A549 (cell line): ENCODE measurements around the gene RPS2. TPM values are rescaled to one million over a fixed set of nuclear protein-coding genes. Genes with fewer than 3 reads are reported as not detected.
A peak's percentile ranks its signal among the peaks of the same experiment; 100 is the strongest.

Experiments used
- ATAC-seq, 2 experiments: fragments of 200-7000 bp in 1 of 2; fragments of >200 bp in 1 of 2; cut with Nextera tagmentation in 1 of 2; cut with Tn5 transposase in 1 of 2; 3 replicates each; pipeline versions ENCODE4 v1.8.0 to v1.9.1; 2018 to 2020; ENCODE audit warnings: mild to moderate bottlenecking in 1 of 2, moderate library complexity in 1 of 2
- CTCF ChIA-PET: fragments of 300-600 bp; sonication (Branson Sonifier 250); formaldehyde crosslinking; extraction: SDS; loops from one replicate; lab custom pipeline; 2021; ENCODE audit warnings: antibody characterized with exemption, inconsistent platforms; lab: Yijun Ruan, JAX
- POLR2A ChIA-PET: fragments of 350-600 bp; formaldehyde crosslinking; extraction: SDS; loops from one replicate; lab custom pipeline; 2021; ENCODE audit warnings: antibody characterized with exemption, inconsistent platforms; lab: Yijun Ruan, JAX
- DNase-seq, 2 experiments: peaks; one replicate each; pipeline versions ENCODE4 v3.0.0 to v3.0.0-alpha.2; 2011 to 2016; ENCODE audit warnings: low read depth in 1 of 2, low spot score in 1 of 2
- FAIRE-seq: peaks from 2 replicates; lab custom pipeline; 2011; peaks lifted over from hg19 to GRCh38; lab: Jason Lieb, UNC
- H3K27ac ChIP-seq, 2 experiments: fragments of >200 bp; sonication (Bioruptor Twin); formaldehyde crosslinking; 3 replicates each; pipeline ENCODE4 v1.5.1; 2016 to 2017
- H3K4me1 ChIP-seq: fragments of >200 bp; sonication (Bioruptor Twin); formaldehyde crosslinking; 3 replicates; pipeline ENCODE4 v1.6.1; 2016
- H3K4me2 ChIP-seq: fragments of >200 bp; sonication (Bioruptor Twin); formaldehyde crosslinking; 3 replicates; pipeline ENCODE4 v1.6.1; 2016
- H3K4me3 ChIP-seq: fragments of >200 bp; sonication (Bioruptor Twin); formaldehyde crosslinking; 3 replicates; pipeline ENCODE4 v1.5.1; 2016
- H3K9me3 ChIP-seq: fragments of >200 bp; sonication (Bioruptor Twin); formaldehyde crosslinking; 3 replicates; pipeline ENCODE4 v1.6.1; 2016
- CBX2 ChIP-seq: fragments of 200-600 bp; sonication (generic); IDR thresholded peaks from 2 replicates; pipeline ENCODE4 v1.6.1; 2016; ENCODE audit warnings: low read depth, mild to moderate bottlenecking, borderline replicate concordance
- CBX8 ChIP-seq: fragments of 200-600 bp; sonication (generic); IDR thresholded peaks from 2 replicates; pipeline ENCODE4 v1.6.1; 2016
- CHD2 ChIP-seq: fragments of 150-350 bp; IDR thresholded peaks from 2 replicates; pipeline ENCODE4 v1.6.1; 2014; ENCODE audit warnings: low read length; ENCODE audit not compliant: partially characterized antibody
- EP300 ChIP-seq, 2 experiments: fragments of >200 bp; sonication (Bioruptor Twin); formaldehyde crosslinking; IDR thresholded peaks; 2 replicates in 1 of 2; 3 replicates in 1 of 2; pipeline ENCODE4 v1.6.1; 2016 to 2017
- FOSB ChIP-seq: fragments of 250-450 bp; sonication (Bioruptor Pico); IDR thresholded peaks from 2 replicates; pipeline ENCODE4 v1.5.0; 2020; ENCODE audit warnings: mild to moderate bottlenecking, moderate library complexity
- GATA3 ChIP-seq: IDR thresholded peaks from 2 replicates; pipeline ENCODE4 v1.6.1; 2012; ENCODE audit warnings: borderline replicate concordance
- HEYL ChIP-seq: fragments of 250-450 bp; sonication (Bioruptor Pico); IDR thresholded peaks from 2 replicates; pipeline ENCODE4 v1.8.0; 2021; ENCODE audit warnings: mild to moderate bottlenecking, moderate library complexity
- HOXA7 ChIP-seq: fragments of 250-450 bp; sonication (Bioruptor Pico); IDR thresholded peaks from 2 replicates; pipeline ENCODE4 v1.5.0; 2020; ENCODE audit warnings: mild to moderate bottlenecking, moderate library complexity
- HOXB5 ChIP-seq: fragments of 250-450 bp; sonication (Bioruptor Pico); IDR thresholded peaks from 2 replicates; pipeline ENCODE4 v1.5.0; 2020; ENCODE audit warnings: mild to moderate bottlenecking, moderate library complexity
- JUN ChIP-seq, 2 experiments: fragments of >200 bp; sonication (Bioruptor Twin); formaldehyde crosslinking; IDR thresholded peaks; 2 replicates in 1 of 2; 3 replicates in 1 of 2; pipeline ENCODE4 v1.6.1; 2016 to 2017
- KDM1A ChIP-seq: fragments of 200-600 bp; sonication (generic); IDR thresholded peaks from 2 replicates; pipeline ENCODE4 v1.6.1; 2016; ENCODE audit warnings: low read depth, mild to moderate bottlenecking
- MAFK ChIP-seq: fragments of 450-650 bp; IDR thresholded peaks from 2 replicates; pipeline ENCODE4 v1.6.1; 2014; ENCODE audit not compliant: partially characterized antibody
- MYC ChIP-seq: IDR thresholded peaks from 2 replicates; pipeline ENCODE4 v1.6.1; 2012; ENCODE audit warnings: mild to moderate bottlenecking, inconsistent platforms, low read length, improper control_type of control experiment, borderline replicate concordance
- PHF8 ChIP-seq: fragments of 200-600 bp; sonication (generic); IDR thresholded peaks from 2 replicates; pipeline ENCODE4 v1.6.1; 2016; ENCODE audit warnings: low read depth, mild to moderate bottlenecking, antibody characterized with exemption, moderate library complexity, borderline replicate concordance
- POLR2A ChIP-seq: IDR thresholded peaks from 2 replicates; pipeline ENCODE4 v1.6.1; 2012; ENCODE audit warnings: mild to moderate bottlenecking, low read length
- POLR2AphosphoS2 ChIP-seq: conservative IDR thresholded peaks from 2 replicates; pipeline ENCODE4 v1.6.1; 2012; ENCODE audit warnings: low read length, improper control_type of control experiment, inconsistent platforms
- RCOR1 ChIP-seq: fragments of 150-350 bp; IDR thresholded peaks from 2 replicates; pipeline ENCODE4 v1.6.1; 2014; ENCODE audit warnings: antibody characterized with exemption, low read length, low read depth
- TFCP2L1 ChIP-seq: fragments of 250-450 bp; sonication (Bioruptor Pico); IDR thresholded peaks from 2 replicates; pipeline ENCODE4 v1.5.0; 2021; ENCODE audit warnings: mild to moderate bottlenecking
- ZC3H11A ChIP-seq: fragments of 450-650 bp; IDR thresholded peaks from 2 replicates; pipeline ENCODE4 v1.6.1; 2014; ENCODE audit warnings: antibody characterized with exemption, mild to moderate bottlenecking
- WGBS: methylation state at CpG from one replicate; pipeline ENCODE4 v1.1.6; 2017; ENCODE audit errors: missing lambda C conversion rate; 5-methylcytosine and 5-hydroxymethylcytosine counted together
- polyA plus RNA-seq, 4 experiments: library from polyadenylated mRNA; depleted of rRNA in 3 of 4; stranded (reverse); fragments of >200 nt; fragmentation: RNase III in 1 of 4; extraction: RNeasy Plus Mini Kit Qiagen cat#74134 plus additional on column Dnase treatment in 1 of 4; gene quantifications; 2 replicates in 3 of 4; 3 replicates in 1 of 4; pipeline ENCODE4 v1.2.3, GENCODE V29; 2011 to 2017
- TF ChIP-seq, protein P1 (sequence below): fragments of >200 bp; sonication (Bioruptor Twin); formaldehyde crosslinking; IDR thresholded peaks from 2 replicates; pipeline ENCODE4 v1.6.1; 2016
- TF ChIP-seq, protein P2 (sequence below): fragments of 150-350 bp; IDR thresholded peaks from 2 replicates; pipeline ENCODE4 v1.6.1; 2014; ENCODE audit warnings: low read depth, mild to moderate bottlenecking, low read length
- TF ChIP-seq, protein P3 (sequence below): IDR thresholded peaks from 2 replicates; pipeline ENCODE4 v1.6.1; 2012
- TF ChIP-seq, protein P4 (sequence below): IDR thresholded peaks from 2 replicates; pipeline ENCODE4 v1.6.1; 2012; ENCODE audit warnings: low read depth, borderline replicate concordance

The RPS2 gene
- polyA plus RNA-seq, 2 of the 4 experiments (the other 2 are of a cell fraction): 2,621 to 3,626 TPM

DNA sequence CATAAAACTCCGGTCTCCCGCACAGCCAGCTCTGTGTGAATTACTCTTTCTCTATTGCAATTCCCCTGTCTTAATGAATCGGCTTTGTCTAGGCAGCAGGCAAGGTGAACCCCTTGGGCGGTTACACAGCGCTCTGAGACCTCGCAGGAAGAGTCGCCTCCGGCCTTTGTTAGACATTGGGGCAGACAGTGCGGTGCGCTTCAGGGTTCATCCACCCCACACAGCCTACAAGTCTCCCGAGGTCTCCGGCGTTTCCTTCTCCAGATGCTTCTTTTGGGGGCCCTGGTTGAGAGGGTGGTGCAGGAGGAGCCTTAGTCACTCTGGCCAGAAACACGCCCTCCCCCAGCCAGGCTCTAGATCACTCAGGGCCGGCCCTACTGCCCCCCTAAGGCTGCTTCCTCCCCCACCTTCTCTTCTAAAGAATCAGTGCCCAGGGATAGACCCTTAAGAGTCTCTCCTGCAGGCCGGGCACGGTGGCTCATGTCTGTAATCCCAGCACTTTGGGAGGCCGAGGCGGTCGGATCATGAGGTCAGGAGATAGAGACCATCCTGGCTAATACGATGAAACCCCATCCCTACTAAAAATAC, 19.9 kb downstream of the RPS2 start:
- H3K4me2 ChIP-seq: no peak overlapping the region
- CTCF ChIA-PET: interaction anchor here (1.7 to 2.3 kb wide), 4 partner anchors 9 to 76 kb away, joined by 3 to 8 read pairs (median 6); partner anchors contain the start of gene RPL3L
- 94% methylated on average over 16 of the region's 21 CpGs for WGBS
- no peak overlapping the region for H3K4me3 ChIP-seq
- FAIRE-seq (no peak), DNase-seq (no peak), ATAC-seq (no peak)
- no peaks in the 10 kb centered on the region for H3K9me3 ChIP-seq
- H3K4me1 ChIP-seq: peaks cover 19% of the 10 kb centered on the region
- no peak overlapping the region for H3K27ac ChIP-seq
- TF ChIP-seq CBX8: no peak
- TF ChIP-seq POLR2A: no peak
- TF ChIP-seq, protein P1, sequence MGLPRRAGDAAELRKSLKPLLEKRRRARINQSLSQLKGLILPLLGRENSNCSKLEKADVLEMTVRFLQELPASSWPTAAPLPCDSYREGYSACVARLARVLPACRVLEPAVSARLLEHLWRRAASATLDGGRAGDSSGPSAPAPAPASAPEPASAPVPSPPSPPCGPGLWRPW: no peak
- TF ChIP-seq MYC: no peak
- no peak for TF ChIP-seq JUN (IDR thresholded peaks at IDR 0.05)
- no peak for TF ChIP-seq HOXB5
- no peak for TF ChIP-seq MAFK
- TF ChIP-seq HOXA7 (CRISPR knock-in tag): no peak
- TF ChIP-seq, protein P2, sequence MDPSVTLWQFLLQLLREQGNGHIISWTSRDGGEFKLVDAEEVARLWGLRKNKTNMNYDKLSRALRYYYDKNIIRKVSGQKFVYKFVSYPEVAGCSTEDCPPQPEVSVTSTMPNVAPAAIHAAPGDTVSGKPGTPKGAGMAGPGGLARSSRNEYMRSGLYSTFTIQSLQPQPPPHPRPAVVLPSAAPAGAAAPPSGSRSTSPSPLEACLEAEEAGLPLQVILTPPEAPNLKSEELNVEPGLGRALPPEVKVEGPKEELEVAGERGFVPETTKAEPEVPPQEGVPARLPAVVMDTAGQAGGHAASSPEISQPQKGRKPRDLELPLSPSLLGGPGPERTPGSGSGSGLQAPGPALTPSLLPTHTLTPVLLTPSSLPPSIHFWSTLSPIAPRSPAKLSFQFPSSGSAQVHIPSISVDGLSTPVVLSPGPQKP: no peak
- TF ChIP-seq CHD2: no peak
- TF ChIP-seq RCOR1: no peak
- no peak for TF ChIP-seq FOSB (CRISPR knock-in tag)
- POLR2A ChIA-PET: interaction anchor here (0.6 to 1.9 kb wide), 2 partner anchors 16 to 211 kb away, joined by 4 to 9 read pairs; partner anchors contain the start of gene TRAF7

DNA sequence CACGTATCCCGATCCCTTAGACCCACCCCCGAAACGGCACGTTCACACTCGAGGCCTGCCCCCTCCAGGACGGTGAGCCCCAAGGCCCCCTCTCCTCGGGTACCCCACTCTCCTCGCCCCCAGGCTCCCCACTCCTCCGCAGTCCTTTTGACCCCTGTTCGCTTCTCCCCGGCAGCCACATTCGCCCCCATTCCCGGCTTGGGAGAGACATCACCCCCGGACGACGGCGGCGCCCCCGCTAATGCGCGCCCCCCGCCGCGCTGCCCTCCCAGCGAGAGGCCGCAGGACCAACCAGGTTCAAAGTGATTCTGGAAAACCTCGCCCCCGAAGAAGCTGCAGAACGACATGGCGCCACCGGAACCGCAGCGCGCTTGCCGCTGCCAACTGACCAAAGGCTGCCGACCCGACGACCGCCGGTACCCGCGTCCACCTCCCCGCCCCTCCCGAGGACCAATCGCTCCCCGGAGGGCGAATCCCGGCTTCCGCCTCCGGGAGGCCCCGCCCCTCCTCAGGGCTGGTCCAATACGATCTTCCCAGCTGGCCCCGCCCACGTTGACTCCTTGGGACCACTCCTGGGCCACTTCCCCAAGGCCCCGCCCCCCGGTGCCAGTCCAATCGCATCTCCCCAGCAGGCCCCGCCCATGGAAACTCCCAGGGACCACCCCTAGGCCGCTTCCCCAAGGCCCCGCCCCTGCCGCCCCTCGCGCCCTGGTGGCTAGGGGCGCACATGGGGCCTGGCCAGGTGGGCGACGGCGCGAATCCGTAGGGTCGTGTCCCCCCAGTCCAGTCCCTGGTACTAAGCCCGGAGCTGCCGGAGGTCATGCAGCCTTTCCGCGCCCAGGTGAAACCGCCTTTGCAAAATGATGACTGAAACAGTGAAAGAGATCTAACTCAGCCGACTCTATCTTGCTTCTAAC, 21.6 kb downstream of the RPS2 start, which contains the start of gene MSRB1:
Gene MSRB1 (minus strand): TSS at position 390 of the 917 bp plus-strand sequence. CDS start 43 bp downstream, at position 347.
- peak within 1 kb of the TSS; percentile 84 for H3K4me3 ChIP-seq
- peak within 1 kb of the TSS; percentile 79 to 92 for H3K27ac ChIP-seq
- TF ChIP-seq POLR2AphosphoS2 (no peak), HOXA7 (CRISPR knock-in tag) (no peak), PHF8 (peak; percentile 90), CHD2 (no peak), GATA3 (no peak), POLR2A (peak; percentile 90), KDM1A (no peak), ZC3H11A (no peak), EP300 (IDR thresholded peaks at IDR 0.05) (no peak), TFCP2L1 (CRISPR knock-in tag) (peak; percentile 62; the same call in 1 of the 2 replicates), HEYL (no peak), CBX2 (no peak), JUN (IDR thresholded peaks at IDR 0.05) (peak in 1 of 2 experiments; percentile 54; a peak in 1 of 5 replicates), CBX8 (no peak)
- TF ChIP-seq, protein P3, sequence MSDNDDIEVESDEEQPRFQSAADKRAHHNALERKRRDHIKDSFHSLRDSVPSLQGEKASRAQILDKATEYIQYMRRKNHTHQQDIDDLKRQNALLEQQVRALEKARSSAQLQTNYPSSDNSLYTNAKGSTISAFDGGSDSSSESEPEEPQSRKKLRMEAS: peak; percentile 90
- TF ChIP-seq, protein P4, sequence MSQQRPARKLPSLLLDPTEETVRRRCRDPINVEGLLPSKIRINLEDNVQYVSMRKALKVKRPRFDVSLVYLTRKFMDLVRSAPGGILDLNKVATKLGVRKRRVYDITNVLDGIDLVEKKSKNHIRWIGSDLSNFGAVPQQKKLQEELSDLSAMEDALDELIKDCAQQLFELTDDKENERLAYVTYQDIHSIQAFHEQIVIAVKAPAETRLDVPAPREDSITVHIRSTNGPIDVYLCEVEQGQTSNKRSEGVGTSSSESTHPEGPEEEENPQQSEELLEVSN: peak; percentile 65; the same call in 1 of the 2 replicates
- TF ChIP-seq, protein P1: no peak
- FAIRE-seq: no peak
- H3K9me3 ChIP-seq: no peaks in the 10 kb centered on the region
- ATAC-seq: peak; percentile 84 to 93
- WGBS: 2% methylated on average over 38 of the region's 77 CpGs
- H3K4me2 ChIP-seq: peak within 1 kb of the TSS; percentile 89
- ChIA-PET CTCF (interaction anchor here (1.2 to 7.1 kb wide), 5 partner anchors 11 to 20 kb away, joined by 3 to 63 read pairs (median 7); partner anchors contain the start of gene RPL3L), POLR2A (interaction anchor here (1.0 to 1.9 kb wide), 4 partner anchors 10 to 21 kb away, joined by 3 to 9 read pairs (median 4); partner anchors contain the start of gene RPS2)
- peaks cover 19% of the 10 kb centered on the region for H3K4me1 ChIP-seq
- DNase-seq: peak; percentile 97 to 98
